ENCODE measurements around the gene IKZF1.

DNA sequence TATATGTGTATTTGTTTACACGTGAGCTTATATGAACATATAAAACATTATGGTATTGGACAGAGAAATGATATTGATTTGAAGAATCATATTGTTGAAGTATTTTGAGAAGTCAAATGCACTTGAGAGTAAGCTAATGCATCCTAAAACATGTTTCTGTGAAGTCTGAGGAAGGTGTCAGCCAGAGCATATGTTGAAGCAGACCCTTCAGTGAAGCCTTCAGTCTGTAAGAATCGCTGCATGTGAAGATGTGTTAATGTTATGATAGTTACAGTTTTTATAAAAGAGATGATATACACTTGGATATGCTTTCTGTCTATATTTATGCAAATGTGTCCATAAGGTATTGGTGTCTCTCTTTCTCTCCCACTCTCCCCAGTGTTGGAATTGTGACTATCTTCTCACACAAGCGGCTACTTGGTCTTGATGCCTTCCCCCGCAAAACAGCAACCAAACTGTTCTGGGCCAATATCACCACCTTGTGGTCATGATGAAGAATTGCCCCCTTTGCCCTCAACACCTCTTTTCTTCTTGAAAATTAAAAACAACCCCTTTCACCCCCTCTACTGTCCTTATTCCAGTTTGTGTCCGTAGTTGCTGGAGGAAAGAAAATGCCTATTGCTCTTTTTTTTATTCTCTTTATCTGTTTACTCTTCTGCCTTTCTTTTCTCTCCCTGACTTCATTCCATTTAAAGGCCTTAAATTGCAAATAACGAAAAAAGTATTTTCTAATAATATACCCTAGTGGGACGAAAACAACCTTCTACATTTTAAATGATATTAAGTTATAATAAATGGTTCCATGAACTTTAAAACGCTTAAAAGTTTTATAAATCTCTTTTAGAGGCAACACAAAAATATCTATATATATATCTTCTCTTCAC, 64.9 kb downstream of the IKZF1 start:
- TF ChIP-seq, protein P1, sequence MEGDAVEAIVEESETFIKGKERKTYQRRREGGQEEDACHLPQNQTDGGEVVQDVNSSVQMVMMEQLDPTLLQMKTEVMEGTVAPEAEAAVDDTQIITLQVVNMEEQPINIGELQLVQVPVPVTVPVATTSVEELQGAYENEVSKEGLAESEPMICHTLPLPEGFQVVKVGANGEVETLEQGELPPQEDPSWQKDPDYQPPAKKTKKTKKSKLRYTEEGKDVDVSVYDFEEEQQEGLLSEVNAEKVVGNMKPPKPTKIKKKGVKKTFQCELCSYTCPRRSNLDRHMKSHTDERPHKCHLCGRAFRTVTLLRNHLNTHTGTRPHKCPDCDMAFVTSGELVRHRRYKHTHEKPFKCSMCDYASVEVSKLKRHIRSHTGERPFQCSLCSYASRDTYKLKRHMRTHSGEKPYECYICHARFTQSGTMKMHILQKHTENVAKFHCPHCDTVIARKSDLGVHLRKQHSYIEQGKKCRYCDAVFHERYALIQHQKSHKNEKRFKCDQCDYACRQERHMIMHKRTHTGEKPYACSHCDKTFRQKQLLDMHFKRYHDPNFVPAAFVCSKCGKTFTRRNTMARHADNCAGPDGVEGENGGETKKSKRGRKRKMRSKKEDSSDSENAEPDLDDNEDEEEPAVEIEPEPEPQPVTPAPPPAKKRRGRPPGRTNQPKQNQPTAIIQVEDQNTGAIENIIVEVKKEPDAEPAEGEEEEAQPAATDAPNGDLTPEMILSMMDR (conservative IDR thresholded peaks at IDR 0.05 in 1 of 2, IDR thresholded peaks at IDR 0.05 in 1 of 2; ENCODE audit: extremely low read depth in 1 of 2, insufficient read depth in 1 of 2, low read depth in 1 of 2, low read length in 2 of 2), result peak; percentile 54 to 61
- TF ChIP-seq EZH2 (IDR thresholded peaks at IDR 0.05; ENCODE audit: borderline replicate concordance, low read length), result no peak
